Natural killer cell (primary cell): Measurements from ENCODE around the gene C1orf35. TPM values are rescaled to one million over a fixed set of nuclear protein-coding genes. Genes with fewer than 3 reads are reported as not detected.

Source experiments
- ATAC-seq, 3 donors: fragments of 150-1000 bp in 2 of 3; fragments of 200-7000 bp in 1 of 3; cut with Tn5 transposase; 1 replicate in 1 of 3; 2 replicates in 2 of 3; pipeline ENCODE4 v1.10.0; 2021; ENCODE audit warnings: mild to moderate bottlenecking in 2 of 3, moderate library complexity in 2 of 3
- DNase-seq, 2 donors: peaks; one replicate each; pipeline versions ENCODE4 v3.0.0 to v3.0.0-alpha.2; 2013 to 2021; ENCODE audit warnings: mixed read lengths in 1 of 2
- H3K27ac ChIP-seq: one replicate; pipeline ENCODE4 v1.5.1; 2013; ENCODE audit warnings: mild to moderate bottlenecking, low read length
- H3K27me3 ChIP-seq: one replicate; pipeline ENCODE4 v1.6.1; 2013; ENCODE audit warnings: low read length; ENCODE audit not compliant: control insufficient read depth, insufficient read depth
- H3K36me3 ChIP-seq: one replicate; pipeline ENCODE4 v1.6.1; 2013; ENCODE audit warnings: low read length; ENCODE audit not compliant: control insufficient read depth, insufficient read depth
- H3K4me1 ChIP-seq: one replicate; pipeline ENCODE4 v1.6.1; 2013; ENCODE audit warnings: low read length; ENCODE audit not compliant: control insufficient read depth, insufficient read depth
- H3K4me3 ChIP-seq: one replicate; pipeline ENCODE4 v1.5.1; 2013; ENCODE audit warnings: low read length
- H3K9me3 ChIP-seq: one replicate; pipeline ENCODE4 v1.6.1; 2013; ENCODE audit warnings: low read length; ENCODE audit not compliant: control insufficient read depth, insufficient read depth
- H3K27ac Mint-ChIP-seq, 2 donors: one replicate each; pipeline ENCODE4 v1.8.0; 2022; ENCODE audit warnings: mild to moderate bottlenecking in 2 of 2, mixed read lengths in 2 of 2, moderate library complexity in 1 of 2
- H3K27me3 Mint-ChIP-seq, 2 donors: one replicate each; pipeline ENCODE4 v1.8.0; 2022; ENCODE audit warnings: low read depth in 2 of 2, mixed read lengths in 2 of 2
- H3K36me3 Mint-ChIP-seq: one replicate; pipeline ENCODE4 v1.8.0; 2022; ENCODE audit warnings: mixed read lengths
- H3K4me1 Mint-ChIP-seq, 2 donors: one replicate each; pipeline ENCODE4 v1.8.0; 2022; ENCODE audit warnings: mixed read lengths in 2 of 2
- H3K4me3 Mint-ChIP-seq: one replicate; pipeline ENCODE4 v1.8.0; 2022; ENCODE audit warnings: mild to moderate bottlenecking, moderate library complexity, mixed read lengths
- H3K9me3 Mint-ChIP-seq, 2 donors: one replicate each; pipeline ENCODE4 v1.8.0; 2022; ENCODE audit warnings: mixed read lengths in 2 of 2
- CTCF ChIP-seq: fragments of 200-600 bp; IDR thresholded peaks from one replicate; pipeline ENCODE4 v1.8.0; 2022; ENCODE audit warnings: antibody characterized with exemption
- WGBS: methylation state at CpG from one replicate; pipeline ENCODE4 v1.1.7; 2013; ENCODE audit warnings: missing lambda C conversion rate; ENCODE audit not compliant: insufficient coverage; 5-methylcytosine and 5-hydroxymethylcytosine counted together
- intact Hi-C: fragments of 100-400 bp; cut with micrococcal nuclease; formaldehyde crosslinking; loops from one replicate; pipeline ENCODE4 v1.14.2; 2022
- total RNA-seq, 4 donors: library from RNA; stranded (reverse); fragments of 120-200 nt in 1 of 4; gene quantifications; one replicate each; pipeline versions ENCODE4 v1.2.3 to v1.2.4, GENCODE V29; 2013 to 2022

C1orf35 gene
- total RNA-seq, 3 donors from 2014 or later (not counting 1 experiment from before 2014, with no cell fraction given): 18.9 to 21.6 (median 19.6) TPM

GRCh38 chr1:228110556-228110955 lies 7.4 kb upstream of the C1orf35 start:
- Histone ChIP-seq H3K27me3 (no peaks in the 10 kb centered on the region), H3K27ac (no peak overlapping the region), H3K36me3 (peaks cover 14% of the 10 kb centered on the region), H3K4me1 (peaks cover 22% of the 10 kb centered on the region), H3K4me3 (no peak overlapping the region), H3K9me3 (no peaks in the 10 kb centered on the region)
- 98% methylated on average over 7 of the region's 7 CpGs for WGBS
- no peak for TF ChIP-seq CTCF
- intact Hi-C loops: no loop called here
- Mint-ChIP-seq H3K4me3 (no peak overlapping the region), H3K27ac (peak overlapping the region; percentile 86 to 99), H3K27me3 (no peaks in the 10 kb centered on the region), H3K4me1 (peaks cover 11 to 19% of the 10 kb centered on the region in 2 donors), H3K9me3 (no peaks in the 10 kb centered on the region), H3K36me3 (no peaks in the 10 kb centered on the region)
- ATAC-seq: no peak
- DNase-seq: no peak

GRCh38 chr1:228109962-228110488 lies 6.9 kb upstream of the C1orf35 start:
- no peaks in the 10 kb centered on the region for H3K27me3 Mint-ChIP-seq
- no peak for ATAC-seq
- H3K36me3 Mint-ChIP-seq: no peaks in the 10 kb centered on the region
- Histone ChIP-seq H3K4me3 (peak overlapping the region; percentile 82), H3K27ac (peak overlapping the region; percentile 91), H3K9me3 (no peaks in the 10 kb centered on the region), H3K27me3 (no peaks in the 10 kb centered on the region), H3K36me3 (peaks cover 14% of the 10 kb centered on the region), H3K4me1 (peaks cover 22% of the 10 kb centered on the region)
- peak overlapping the region; percentile 93 for H3K4me3 Mint-ChIP-seq
- no peak for DNase-seq
- no peak for TF ChIP-seq CTCF
- H3K27ac Mint-ChIP-seq: peak overlapping the region; percentile 86 to 99
- 42% methylated on average over 15 of the region's 15 CpGs for WGBS
- no peaks in the 10 kb centered on the region for H3K9me3 Mint-ChIP-seq
- intact Hi-C loops: loop anchor here (1.0 kb wide), 2 partner anchors 30 to 55 kb away; partner anchors contain the start of genes GUK1 and IBA57
- H3K4me1 Mint-ChIP-seq: peaks cover 11 to 19% of the 10 kb centered on the region in 2 donors

DNA sequence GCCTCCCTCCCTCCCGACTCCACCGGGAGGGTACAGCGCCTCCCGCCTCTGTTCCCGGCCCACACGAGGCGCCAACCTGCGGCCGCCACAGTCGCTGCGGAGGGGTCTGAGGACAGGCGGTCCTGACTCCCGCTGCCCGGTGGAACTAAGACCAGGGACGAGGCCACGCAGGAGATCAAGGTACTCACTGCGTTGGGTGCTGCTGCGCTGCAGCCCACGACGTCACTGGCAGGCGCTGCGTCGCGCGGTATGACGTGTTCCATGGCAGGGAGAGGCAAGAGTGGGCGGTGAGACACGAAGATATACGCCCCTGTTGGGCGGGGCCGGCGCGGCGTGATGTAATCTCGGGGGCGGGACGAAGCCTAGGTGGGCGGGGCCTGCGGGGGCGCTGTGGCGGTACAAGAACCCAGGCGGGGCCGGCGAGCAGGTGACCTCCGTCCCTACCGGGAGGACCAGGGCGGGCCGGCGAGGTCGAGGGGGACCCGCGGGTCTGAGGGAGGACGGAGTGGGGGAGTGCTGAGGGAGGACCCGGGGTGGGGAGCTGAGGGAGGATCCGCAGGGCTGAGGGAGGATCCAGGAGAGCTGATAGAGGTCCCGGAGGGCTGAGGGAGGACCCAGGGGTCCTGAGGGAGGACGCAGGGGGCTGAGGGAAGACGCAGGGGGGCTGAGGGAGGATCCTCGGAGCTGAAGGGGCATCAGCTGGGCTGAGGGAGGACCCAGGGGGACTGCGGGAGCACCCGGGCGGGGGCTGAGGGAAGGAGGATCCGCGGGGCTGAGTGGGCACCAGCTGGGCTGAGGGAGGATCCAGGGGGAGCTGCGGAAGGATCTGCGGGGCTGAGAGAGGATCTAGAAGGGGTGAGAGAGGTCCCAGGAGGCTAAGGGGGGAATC lies 6.2 kb upstream of the C1orf35 start, which contains the start of gene MRPL55:
TSS of gene MRPL55 (minus strand) at position 227 of the 889 bp plus-strand sequence. CDS start 1,039 bp downstream, outside the sequence.
- DNase-seq (peak; percentile 99 to 100), ATAC-seq (peak; percentile 97 to 100 (median 98))
- H3K27ac ChIP-seq: peak within 1 kb of the TSS; percentile 91
- peak within 1 kb of the TSS; percentile 82 for H3K4me3 ChIP-seq
- Mint-ChIP-seq H3K36me3 (no peaks in the 10 kb centered on the region), H3K9me3 (no peaks in the 10 kb centered on the region), H3K27me3 (no peaks in the 10 kb centered on the region), H3K4me3 (peak within 1 kb of the TSS; percentile 93), H3K4me1 (peaks cover 14 to 24% of the 10 kb centered on the region in 2 donors), H3K27ac (peak within 1 kb of the TSS; percentile 86 to 99)
- no peak for TF ChIP-seq CTCF
- 0% methylated on average over 66 of the region's 66 CpGs for WGBS
- intact Hi-C loops: loop anchor here (1.0 kb wide), 2 partner anchors 31 to 56 kb away; partner anchors contain the start of genes GUK1 and IBA57
- H3K4me1 ChIP-seq: peaks cover 25% of the 10 kb centered on the region
- no peaks in the 10 kb centered on the region for H3K27me3 ChIP-seq
- H3K9me3 ChIP-seq: no peaks in the 10 kb centered on the region
- peaks cover 14% of the 10 kb centered on the region for H3K36me3 ChIP-seq
